ENCODE results near the gene ADM2.

- TF ChIP-seq CTCF (IDR thresholded peaks at IDR 0.05; ENCODE audit: low read depth, low read length, poor library complexity, severe bottlenecking) (no peak), EZH2phosphoT487 (IDR thresholded peaks at IDR 0.05; ENCODE audit: borderline replicate concordance, low read length) (no peak)
Measured at GRCh38 chr22:50445071-50445879, 36.1 kb upstream of the ADM2 start.
